GM19351 (cell line): ENCODE data around the gene ZNF300.
"Not testable (repeated sequence)": the region's sequence is repeated elsewhere in the genome, so short reads cannot be mapped to it uniquely, and the experiment has no call there.

Source experiments
- ATAC-seq: cut with Tn5 transposase; IDR thresholded peaks from one replicate; pipeline ENCODE4 v1.9.1; 2021; ENCODE audit warnings: mild to moderate bottlenecking, moderate library complexity; ENCODE audit not compliant: unreplicated experiment

Gene ZNF300

DNA sequence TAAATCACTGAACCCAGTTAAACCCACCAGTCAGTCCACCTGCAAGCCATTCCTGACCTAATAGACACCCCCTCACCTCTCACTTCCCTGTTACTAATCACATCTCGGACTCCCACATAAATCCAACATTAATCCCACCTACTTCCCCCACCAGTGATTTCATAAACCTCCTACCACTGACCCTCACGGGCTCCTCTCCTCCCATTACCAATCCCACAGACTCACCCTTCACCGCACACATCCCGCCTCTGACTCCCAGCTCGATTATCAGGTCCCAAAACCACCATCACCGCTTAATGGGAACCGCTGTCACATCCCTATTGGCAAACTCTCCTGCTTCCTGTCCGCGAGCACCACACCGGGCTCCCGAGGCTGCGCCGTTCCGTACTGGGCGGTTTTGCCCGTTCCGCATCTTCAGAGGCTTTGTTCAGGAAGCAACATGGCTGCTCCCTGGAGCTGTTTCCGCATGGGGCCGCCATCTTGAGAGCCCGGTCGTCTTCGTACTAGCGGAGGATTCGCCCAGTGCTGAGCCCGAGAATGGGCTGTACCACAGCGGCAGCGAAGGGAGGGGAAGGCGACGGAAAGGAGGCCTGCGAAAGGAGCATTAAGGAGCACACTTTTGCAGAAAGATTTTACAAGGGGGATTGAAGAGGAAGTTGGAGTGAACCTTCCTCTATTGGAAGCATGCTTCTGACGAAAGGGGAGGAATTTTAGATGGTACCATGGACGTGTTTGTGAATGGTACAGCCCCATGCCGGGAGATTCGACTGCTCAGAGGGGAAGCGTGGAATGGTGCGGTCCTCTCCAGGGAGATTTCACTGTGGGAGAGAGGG lies at the start of gene ZNF300:
Gene ZNF300 (minus strand): TSS at position 502 of the 833 bp plus-strand sequence. CDS start 1,825 bp downstream, outside the sequence.
- peak; percentile 92 for ATAC-seq

- ATAC-seq = no peak
Observed at GRCh38 chr5:150948539-150948938, 43.8 kb upstream of the ZNF300 start.

DNA sequence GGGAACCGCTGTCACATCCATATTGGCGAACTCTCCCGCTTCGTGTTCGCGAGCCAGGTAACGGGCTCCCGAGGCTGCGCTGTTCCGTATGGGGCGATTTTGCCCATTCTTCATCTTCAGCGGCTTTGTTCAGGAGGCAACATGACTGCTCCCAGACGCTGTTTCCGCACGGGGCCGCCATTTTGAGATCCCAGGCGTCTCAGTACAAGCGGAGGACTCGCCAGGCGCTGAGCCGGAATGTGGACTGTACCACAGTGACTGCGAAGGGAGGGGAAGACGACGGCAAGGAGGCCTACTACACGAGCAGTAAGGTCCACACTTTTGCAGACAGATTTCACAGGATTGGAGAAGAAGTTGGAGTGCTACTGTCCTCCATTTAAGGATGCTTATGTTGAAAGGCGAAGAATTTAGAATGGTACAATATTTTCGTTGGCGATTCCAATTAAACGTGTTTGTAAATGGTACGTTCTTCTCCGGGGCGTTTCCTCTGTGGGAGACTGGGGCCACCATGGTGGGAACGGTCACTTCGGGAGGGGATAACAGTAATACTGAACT lies 41.6 kb upstream of the ZNF300 start:
- no peak for ATAC-seq

DNA sequence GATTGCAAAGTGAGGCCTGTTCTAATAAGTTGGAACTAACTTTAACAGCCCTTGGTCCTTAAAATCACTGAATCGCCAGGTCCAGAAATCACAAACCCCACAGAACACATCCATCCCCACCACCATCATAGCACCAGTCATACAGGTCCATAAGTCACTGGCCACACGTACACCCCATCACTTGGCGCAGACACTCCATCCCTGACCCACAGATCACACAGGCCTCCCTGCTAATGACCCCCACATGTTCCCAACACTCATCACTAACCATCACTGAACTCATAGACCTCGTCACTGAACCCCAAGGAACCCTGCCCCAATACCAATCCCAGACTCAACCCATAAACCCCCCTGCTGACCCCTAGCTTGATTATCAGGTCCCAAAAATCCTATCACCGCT lies 41.2 kb upstream of the ZNF300 start:
- no peak for ATAC-seq

- no peak for ATAC-seq
Observed at GRCh38 chr5:150945486-150945885, 40.7 kb upstream of the ZNF300 start.

DNA sequence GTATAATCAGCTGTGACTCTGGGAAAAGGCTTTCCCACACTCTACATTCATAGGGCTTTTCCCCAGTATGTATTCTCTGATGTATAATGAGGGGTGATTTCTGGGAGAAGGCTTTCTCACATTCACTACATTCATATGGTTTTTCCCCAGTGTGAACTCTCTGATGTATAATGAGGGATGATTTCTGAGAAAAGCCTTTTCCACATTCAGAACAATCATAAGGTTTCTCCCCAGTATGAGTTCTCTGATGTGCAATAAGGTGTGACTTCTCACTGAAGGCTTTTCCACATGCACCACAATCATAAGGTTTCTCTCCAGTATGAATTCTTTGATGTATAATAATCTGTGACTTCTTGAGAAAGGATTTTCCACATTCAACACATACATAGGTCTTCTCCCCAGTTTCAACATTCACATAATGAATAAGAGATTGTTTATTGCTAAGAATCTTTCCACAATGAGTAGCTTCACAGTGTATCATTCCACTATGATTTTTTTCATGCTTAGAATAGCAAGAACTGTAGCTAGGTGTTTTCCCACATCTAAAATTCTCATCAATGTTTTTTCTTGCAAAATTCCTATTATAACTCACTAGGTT lies 26.7 kb upstream of the ZNF300 start:
- no peak for ATAC-seq

GRCh38 chr5:150918613-150919012 lies 13.8 kb upstream of the ZNF300 start:
- no peak for ATAC-seq

GRCh38 chr5:150912312-150912814 lies 7.6 kb upstream of the ZNF300 start:
- ATAC-seq = no peak

- ATAC-seq = no peak
Observed at GRCh38 chr5:150905312-150905683, 518 bp upstream of the ZNF300 start.

GRCh38 chr5:150901446-150901845 lies 3.3 kb downstream of the ZNF300 start:
- no peak for ATAC-seq

GRCh38 chr5:150895431-150896428 lies 9.1 kb downstream of the ZNF300 start:
- ATAC-seq = no peak

DNA sequence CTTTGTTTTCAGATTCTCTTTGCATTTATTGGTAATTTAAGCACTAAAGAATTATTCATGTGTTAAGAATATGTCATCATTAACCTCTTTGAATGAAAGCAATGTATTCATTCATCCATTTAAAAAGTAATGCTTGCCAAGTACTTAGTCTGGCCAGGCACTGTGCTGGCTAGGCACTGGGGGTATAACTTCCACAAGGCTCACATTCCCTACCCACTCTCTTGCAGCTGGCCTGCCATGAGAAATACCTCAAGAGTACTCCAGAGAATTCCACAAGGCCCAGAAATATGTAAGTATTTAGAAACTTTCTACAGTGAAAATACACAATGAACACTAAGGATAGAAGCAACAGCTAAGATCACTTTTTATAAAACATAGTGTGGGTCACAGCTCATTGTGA lies 25.4 kb downstream of the ZNF300 start:
- no peak for ATAC-seq

- no peak for ATAC-seq
Observed at GRCh38 chr5:150862070-150862469, 42.7 kb downstream of the ZNF300 start.

DNA sequence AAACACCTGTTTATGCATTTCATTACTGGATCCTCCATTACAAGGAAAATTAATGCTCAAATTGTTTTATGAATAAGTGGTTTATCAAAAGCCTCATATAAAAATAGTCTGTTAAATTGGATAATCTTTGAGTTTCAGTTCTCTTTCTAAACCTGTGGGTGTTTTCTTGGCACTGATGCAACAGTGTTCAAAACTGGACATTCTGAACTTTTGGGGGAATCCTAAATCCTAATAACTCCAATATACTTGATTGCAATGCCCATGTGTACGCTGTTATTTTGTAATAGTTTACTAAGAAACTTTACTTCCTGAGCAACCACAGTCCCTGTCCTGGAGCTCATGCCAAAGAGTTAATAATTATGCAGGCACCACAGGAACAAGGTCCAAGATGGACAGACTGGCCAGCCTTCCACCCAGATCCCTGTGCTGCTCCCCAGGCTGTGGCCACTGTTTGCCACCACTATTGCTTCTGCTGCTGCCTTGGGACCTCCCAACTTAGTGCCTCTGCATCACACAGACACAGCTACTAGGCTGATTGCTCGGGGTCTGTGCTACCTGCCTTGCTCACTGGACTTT lies 44.4 kb downstream of the ZNF300 start:
- no peak for ATAC-seq

- ATAC-seq = not testable (repeated sequence)
Observed at GRCh38 chr5:150856700-150857099, 48.1 kb downstream of the ZNF300 start.

- peak; percentile 62 for ATAC-seq
Observed at GRCh38 chr5:150853561-150853960, 51.2 kb downstream of the ZNF300 start.

- no peak for ATAC-seq
Observed at GRCh38 chr5:150851039-150851438, 53.7 kb downstream of the ZNF300 start.

- ATAC-seq = no peak
Observed at GRCh38 chr5:150848271-150848670, 56.5 kb downstream of the ZNF300 start.

DNA sequence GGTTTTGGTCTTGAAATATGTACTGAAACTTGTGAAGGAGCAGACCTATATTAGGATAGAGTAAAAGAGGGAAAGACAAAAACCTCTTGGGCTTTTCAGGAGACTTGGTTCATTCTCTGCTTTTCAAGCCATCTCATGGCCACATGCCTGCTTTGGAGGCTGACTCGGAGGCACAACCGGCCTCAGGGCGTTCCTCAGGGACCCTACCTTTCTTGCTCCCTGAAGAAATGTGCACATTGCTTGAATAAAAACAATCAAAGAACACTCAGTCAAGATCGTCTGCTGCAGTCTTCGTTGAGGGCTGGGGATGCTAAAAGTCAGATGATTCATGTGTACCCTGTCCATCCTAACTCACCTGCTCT lies 57.5 kb downstream of the ZNF300 start:
- no peak for ATAC-seq

DNA sequence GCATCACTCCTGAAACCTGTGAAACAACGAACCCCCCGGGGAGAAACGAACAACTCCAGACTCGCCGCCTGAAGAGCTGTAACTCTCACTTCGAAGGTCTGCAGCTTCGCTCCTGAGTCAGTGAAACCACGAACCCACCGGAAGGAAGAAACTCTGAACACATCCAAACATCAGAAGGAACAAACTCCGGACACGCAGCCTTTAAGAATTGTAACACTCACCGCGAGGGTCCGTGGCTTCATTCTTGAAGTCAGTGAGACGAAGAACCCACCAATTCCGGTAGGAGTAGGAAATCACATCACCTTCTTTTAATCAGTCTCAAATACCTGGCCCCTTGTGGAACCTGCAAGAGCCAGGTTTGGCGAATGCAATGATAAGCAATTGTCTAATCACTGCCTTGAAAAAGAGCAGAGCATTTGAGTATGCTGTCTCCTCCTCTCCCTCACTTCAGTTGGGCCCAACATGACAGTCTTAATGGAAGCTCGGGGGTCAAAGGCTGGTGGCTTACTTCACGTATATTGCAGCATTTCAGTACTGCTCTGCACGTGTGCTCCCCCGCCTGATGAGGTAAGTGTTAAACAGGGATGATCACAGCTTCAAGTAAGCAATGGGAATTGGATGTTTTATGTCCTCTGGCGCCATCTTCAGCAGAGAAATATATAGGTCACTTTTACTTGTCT lies 58.0 kb downstream of the ZNF300 start:
- peak; percentile 93 for ATAC-seq
